Brain microvascular endothelial cell (primary cell): ENCODE results near the gene CDH4.
"Not testable (repeated sequence)": the region's sequence is repeated elsewhere in the genome, so short reads cannot be mapped to it uniquely, and the experiment has no call there.

Experiments
- DNase-seq: peaks from one replicate; pipeline ENCODE4 v3.0.0-alpha.2; 2020
- H3K27ac ChIP-seq: fragments of 250-450 bp; sonication (Bioruptor Pico); 2 replicates; pipeline ENCODE4 v1.5.1; 2020; ENCODE audit warnings: mild to moderate bottlenecking, moderate library complexity
- H3K27me3 ChIP-seq: fragments of 250-450 bp; sonication (Bioruptor Pico); replicated peaks from 2 replicates; pipeline ENCODE4 v1.5.1; 2020; ENCODE audit warnings: mild to moderate bottlenecking
- H3K36me3 ChIP-seq: fragments of 250-450 bp; sonication (Bioruptor Pico); replicated peaks from 2 replicates; pipeline ENCODE4 v1.5.1; 2020; ENCODE audit warnings: mild to moderate bottlenecking
- H3K4me3 ChIP-seq: 2 replicates; pipeline ENCODE4 v1.5.1; 2011; ENCODE audit warnings: low read depth, mild to moderate bottlenecking, control low read depth, low read length, moderate library complexity
- in situ Hi-C: cut with HindIII; loops from 2 replicates; pipeline ENCODE4 v1.10.0; 2017; ENCODE audit warnings: low sequenced_read_pairs, low pct_ligation_motif_present
- TF ChIP-seq, protein P1 (sequence below): IDR thresholded peaks from 2 replicates; pipeline ENCODE4 v1.5.1; 2011; ENCODE audit warnings: low read depth, mild to moderate bottlenecking, moderate library complexity, low read length, control low read depth, inconsistent platforms; ENCODE audit errors: missing control alignments

The CDH4 gene

GRCh38 chr20:61424011-61424627 lies 172.1 kb downstream of the CDH4 start:
- DNase-seq: no peak
- no peaks in the 10 kb centered on the region for H3K27me3 ChIP-seq
- TF ChIP-seq, protein P1, sequence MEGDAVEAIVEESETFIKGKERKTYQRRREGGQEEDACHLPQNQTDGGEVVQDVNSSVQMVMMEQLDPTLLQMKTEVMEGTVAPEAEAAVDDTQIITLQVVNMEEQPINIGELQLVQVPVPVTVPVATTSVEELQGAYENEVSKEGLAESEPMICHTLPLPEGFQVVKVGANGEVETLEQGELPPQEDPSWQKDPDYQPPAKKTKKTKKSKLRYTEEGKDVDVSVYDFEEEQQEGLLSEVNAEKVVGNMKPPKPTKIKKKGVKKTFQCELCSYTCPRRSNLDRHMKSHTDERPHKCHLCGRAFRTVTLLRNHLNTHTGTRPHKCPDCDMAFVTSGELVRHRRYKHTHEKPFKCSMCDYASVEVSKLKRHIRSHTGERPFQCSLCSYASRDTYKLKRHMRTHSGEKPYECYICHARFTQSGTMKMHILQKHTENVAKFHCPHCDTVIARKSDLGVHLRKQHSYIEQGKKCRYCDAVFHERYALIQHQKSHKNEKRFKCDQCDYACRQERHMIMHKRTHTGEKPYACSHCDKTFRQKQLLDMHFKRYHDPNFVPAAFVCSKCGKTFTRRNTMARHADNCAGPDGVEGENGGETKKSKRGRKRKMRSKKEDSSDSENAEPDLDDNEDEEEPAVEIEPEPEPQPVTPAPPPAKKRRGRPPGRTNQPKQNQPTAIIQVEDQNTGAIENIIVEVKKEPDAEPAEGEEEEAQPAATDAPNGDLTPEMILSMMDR: no peak
- no peak overlapping the region for H3K27ac ChIP-seq
- H3K4me3 ChIP-seq: no peak overlapping the region
- H3K36me3 ChIP-seq: no peaks in the 10 kb centered on the region
- in situ Hi-C loops: no loop called here

DNA sequence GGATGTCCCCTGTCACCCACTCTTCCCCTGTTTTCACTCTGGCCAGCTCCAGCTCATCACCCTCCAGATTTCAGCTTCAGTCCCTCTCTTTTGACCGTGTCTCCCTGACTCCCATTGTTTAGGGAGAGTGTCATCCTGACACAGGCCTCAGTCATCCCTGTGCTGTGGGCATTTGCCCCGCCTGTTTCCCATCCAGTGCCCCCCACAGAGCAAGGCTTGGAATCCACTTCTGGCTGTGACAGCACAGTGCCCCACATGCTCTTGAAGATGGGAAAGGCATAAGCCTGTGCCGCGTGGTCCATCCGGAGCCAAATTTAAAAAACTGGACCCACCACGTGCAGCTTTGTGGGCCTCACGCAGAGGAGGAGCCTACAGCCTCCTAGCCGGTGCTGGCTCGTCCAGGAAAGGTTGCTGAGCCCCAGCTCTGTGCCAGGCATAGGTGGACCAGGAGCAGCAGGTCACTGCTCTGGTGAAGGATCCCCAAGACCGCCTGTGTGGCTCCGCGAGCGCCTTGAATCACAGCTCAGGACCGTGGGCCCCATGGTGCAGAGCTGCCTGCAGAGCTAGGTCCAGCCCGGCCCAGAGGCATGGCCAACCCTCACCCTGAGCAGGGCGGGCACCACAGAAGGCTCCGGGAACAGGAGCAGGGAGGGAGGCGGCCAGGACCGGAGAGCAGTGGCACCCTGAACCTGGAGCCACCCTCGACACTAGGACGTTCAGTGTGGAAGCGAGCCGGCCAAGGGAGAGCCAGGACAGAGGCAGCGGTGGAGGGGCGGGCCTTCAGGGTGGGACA lies 172.8 kb downstream of the CDH4 start:
- Histone ChIP-seq H3K36me3 (no peaks in the 10 kb centered on the region), H3K4me3 (no peak overlapping the region), H3K27ac (no peak overlapping the region), H3K27me3 (no peaks in the 10 kb centered on the region)
- DNase-seq: no peak
- TF ChIP-seq, protein P1: no peak
- in situ Hi-C loops: no loop called here

DNA sequence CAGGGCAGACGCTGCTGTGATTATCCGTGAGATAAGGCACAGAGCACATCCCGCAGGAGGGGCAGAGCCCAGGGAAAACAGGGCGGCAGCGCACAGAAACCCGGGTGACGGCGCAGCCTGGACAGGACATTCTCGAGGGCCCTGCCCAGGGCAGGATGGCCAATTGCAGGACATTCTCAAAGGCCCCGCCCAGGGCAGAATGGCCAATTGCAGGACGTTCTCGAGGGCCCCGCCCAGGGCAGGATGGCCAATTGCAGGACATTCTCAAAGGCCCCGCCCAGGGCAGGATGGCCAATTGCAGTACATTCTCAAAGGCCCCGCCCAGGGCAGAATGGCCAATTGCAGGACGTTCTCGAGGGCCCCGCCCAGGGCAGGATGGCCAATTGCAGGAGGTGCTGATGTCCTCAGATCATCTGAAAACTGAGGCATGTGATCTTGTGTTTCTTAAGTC lies 173.5 kb downstream of the CDH4 start:
- H3K27me3 ChIP-seq, H3K4me3 ChIP-seq, in situ Hi-C loops, DNase-seq, H3K27ac ChIP-seq, H3K36me3 ChIP-seq: not testable (repeated sequence)

- no peak for DNase-seq
- TF ChIP-seq, protein P1: no peak
- in situ Hi-C loops: no loop called here
- H3K27me3 ChIP-seq: no peaks in the 10 kb centered on the region
- H3K4me3 ChIP-seq: no peak overlapping the region
- H3K27ac ChIP-seq: no peak overlapping the region
- H3K36me3 ChIP-seq: no peaks in the 10 kb centered on the region
Measured at GRCh38 chr20:61426352-61426751, 174.3 kb downstream of the CDH4 start.

DNA sequence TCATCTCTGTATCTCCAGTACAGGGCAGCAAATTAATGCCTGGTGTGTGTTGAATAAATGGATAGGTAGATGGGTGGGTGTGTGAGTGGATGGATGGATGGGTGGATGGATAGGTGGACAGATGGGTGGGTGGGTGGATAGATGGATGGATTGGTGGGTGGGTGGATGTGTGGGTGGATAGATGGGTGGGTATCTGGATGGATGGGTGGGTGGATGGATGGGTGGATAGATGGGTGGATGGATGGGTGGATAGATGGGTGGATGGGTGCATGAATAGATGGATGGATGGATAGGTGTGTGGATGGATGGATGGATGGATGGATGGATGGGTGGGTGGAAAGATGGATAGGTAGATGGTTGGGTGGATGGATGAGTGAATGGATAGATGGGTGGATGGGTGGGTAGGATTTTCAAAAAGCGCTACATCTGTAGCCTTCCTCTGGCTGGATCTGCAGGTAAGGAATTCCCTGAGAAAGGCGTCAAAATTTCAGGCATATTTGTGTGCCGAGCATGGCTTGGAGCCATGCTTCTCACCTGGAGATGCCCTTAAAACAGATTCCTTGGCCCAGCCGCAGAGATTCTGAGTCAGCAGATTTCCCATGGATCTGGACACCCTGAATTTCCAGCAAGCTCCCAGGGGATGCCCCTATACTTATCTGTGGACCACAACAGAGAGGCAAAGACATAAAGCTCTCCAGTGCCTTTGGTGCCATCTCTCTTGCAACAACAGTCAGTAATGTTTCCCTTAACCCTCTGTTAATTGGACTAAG lies 177.6 kb downstream of the CDH4 start:
- in situ Hi-C loops: no loop called here
- Histone ChIP-seq H3K27me3 (no peaks in the 10 kb centered on the region), H3K27ac (no peak overlapping the region), H3K4me3 (no peak overlapping the region), H3K36me3 (no peaks in the 10 kb centered on the region)
- TF ChIP-seq, protein P1: no peak
- DNase-seq: no peak

GRCh38 chr20:61430228-61430624 lies 178.2 kb downstream of the CDH4 start:
- in situ Hi-C loops: no loop called here

More at GRCh38 chr20:61430228-61430624, 178.2 kb downstream of the CDH4 start:
- Histone ChIP-seq H3K27ac (no peak overlapping the region), H3K4me3 (no peak overlapping the region), H3K27me3 (no peaks in the 10 kb centered on the region), H3K36me3 (no peaks in the 10 kb centered on the region)
- no peak for DNase-seq
- TF ChIP-seq, protein P1: no peak
